NK-92 (cell line): ENCODE results near the gene GOLGA8K.
"Not testable (repeated sequence)": the region's sequence is repeated elsewhere in the genome, so short reads cannot be mapped to it uniquely, and the experiment has no call there.

ENCODE experiments used
- DNase-seq: peaks from one replicate; lab custom pipeline; 2025; ENCODE audit not compliant: unreplicated experiment; lab: John Stamatoyannopoulos, UW

The GOLGA8K gene

DNA sequence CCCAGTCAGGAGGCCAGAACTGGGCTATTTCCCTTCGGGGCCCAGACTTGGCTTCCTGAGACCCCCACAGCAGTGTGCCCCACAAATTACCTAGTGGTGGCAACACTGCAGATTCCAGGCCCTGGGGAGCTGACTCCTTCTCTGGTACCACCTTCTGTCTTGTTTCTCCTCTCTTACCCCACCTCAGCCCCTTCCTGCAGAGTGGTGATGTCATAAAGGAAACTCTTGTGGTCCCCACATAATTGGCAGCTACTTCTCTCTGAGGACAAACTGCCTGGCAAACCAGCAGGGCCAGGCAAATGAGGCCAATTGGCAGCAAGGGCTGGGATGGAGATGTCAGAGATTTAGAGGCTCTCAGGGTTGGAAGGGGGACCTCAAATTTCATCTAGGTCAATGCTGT lies 44.6 kb downstream of the GOLGA8K start:
- not testable (repeated sequence) for DNase-seq

DNA sequence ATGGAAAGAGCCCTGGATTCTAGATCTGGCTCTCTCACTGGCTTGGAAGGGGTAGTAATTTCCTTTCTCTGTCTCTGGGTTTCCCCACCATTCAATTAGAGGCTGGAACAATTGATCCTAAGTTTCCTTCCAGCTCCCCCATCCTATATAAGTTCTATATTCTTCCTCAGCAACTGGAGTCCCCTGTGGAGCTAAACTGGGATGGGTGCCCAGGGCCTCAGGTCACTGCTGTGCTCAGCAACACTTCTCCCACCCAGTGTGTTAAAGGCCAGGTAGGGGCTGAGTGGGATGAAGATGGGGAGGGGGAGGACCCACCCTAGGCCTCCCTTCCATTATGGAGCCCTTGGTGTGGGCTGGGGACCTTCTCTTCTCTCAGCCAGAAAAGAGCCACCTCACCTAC lies 46.2 kb downstream of the GOLGA8K start:
- not testable (repeated sequence) for DNase-seq

DNA sequence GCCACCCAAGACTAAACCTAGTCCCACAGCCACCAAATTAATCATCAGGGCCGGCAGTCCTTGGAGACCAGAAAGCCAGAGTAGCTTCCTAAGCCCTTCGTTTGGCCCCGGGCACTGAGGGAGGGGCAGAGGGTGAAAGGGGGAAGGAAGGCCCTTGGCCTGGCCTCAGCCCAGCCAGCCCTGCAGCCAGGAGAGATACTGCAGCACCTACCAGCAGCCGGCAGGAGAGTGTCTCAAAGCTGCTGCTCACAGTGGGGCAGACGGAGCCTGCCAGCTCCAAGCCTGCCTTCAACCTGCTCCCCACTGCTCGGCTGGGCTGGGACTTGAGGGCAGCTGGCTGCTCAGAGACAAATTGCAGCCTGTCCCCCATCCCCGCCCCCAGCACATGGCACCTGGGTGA lies 50.3 kb downstream of the GOLGA8K start:
- DNase-seq: not testable (repeated sequence)

DNA sequence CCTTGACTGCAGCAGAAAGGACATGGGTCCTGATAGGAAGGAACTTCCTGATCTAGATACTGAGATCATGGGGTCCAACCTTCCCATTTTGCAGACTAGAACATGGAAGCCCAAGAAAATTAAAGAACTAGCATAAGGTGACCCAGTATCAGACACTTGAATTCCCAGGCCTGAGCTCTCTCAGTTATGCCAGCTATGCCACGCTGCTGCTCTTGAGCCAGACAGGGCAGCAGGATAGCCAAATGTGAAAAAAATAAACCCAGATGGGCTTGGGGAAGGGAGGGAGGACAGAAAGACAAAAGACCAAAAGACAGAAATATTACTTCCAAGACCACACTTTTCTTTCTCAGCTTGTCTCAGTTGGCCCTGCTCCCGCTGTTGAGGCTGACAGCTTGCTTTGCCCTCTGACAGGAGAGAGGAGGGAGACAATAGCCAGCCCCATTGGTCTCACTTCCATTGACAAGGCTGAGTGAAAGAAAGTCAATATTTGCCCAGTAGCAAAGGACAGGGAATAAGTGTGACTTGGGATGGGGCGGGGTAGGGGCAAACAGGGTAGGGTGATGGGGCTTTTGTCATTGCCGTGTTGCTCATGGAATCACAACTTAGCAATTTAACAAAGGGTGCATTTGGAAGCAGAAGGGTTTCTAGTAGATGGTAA lies 52.4 kb downstream of the GOLGA8K start:
- DNase-seq: not testable (repeated sequence)

DNA sequence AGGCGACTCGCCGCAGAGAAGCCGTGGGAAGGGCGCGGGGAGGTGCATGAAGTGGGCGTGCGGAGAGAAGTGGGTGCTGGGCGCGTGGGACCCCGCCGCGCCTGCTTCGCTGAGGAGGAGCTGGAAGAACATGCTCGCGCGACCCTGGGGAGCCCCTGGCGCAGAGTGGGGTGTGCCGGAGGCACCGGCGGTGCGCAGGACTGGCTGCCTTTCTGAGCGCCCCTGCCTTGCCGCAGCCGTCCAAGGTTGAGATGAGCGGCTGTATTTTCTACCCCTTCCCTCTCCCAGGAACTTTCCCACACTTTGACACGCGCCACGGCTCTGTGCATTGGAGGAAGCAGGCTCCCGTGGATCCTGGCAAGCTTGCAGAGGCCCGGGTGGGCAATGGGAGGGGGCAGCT lies 56.1 kb downstream of the GOLGA8K start:
- DNase-seq: not testable (repeated sequence)

DNA sequence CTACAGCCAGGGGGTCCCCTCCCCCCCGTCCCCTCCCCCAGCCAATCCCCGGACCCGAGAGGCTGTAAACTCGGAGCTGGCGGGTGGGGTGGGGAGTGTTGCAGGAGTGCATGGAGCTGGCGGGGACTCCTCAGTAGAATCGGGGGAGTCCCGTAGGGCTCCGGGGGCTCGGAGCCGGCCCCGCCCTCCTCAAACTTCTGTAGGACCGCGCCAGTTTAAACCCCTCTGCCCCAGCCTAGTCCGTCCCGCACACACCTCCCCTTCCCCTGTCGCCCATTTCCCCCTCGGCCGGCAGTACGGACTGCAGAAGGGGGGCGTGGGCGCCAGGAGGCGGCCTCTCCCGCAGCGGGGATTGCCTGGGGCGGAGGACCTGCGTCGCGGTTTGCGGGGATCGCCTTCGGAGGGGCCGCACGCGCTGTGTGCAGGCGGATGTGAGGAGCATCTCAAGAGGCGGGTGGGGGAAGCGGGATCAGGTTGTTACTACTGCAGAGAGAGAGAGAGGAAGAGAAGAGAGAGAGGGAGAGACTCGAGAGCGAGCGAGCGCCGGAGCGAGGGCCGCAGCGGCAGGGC lies 57.0 kb downstream of the GOLGA8K start:
- DNase-seq: not testable (repeated sequence)

DNA sequence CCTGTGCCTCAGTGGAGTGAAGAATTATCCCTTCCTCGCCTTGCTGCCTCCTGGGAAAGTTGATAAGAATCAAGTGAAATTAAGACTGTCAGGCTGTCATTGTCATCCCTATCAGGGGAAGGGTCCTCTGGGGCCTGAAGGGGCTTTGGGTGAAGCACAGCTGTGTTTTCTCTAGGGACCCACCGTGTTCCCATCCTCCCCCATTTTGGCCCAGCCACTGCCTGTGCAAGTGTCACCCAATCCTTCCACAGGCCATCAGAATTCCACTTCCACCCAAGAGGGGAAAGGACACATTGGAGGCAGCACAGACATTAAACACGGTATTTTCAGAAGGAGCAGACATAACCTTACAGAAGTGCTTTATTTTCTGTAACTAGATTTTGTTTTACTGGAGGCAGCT lies 59.2 kb downstream of the GOLGA8K start:
- not testable (repeated sequence) for DNase-seq
